Stomach (tissue), 19 donors: Measurements from ENCODE around the gene MYOC. TPM values are rescaled to one million over a fixed set of nuclear protein-coding genes. Genes with fewer than 3 reads are reported as not detected.
A peak's percentile ranks its signal among the peaks of the same experiment; 100 is the strongest.
"Not testable (repeated sequence)": the region's sequence is repeated elsewhere in the genome, so short reads cannot be mapped to it uniquely, and the experiment has no call there.

ENCODE experiments used
- DNase-seq, 2 donors: peaks; one replicate each; pipeline versions ENCODE4 v3.0.0 to v3.0.0-alpha.2; 2013 to 2019
- H3K27ac ChIP-seq, 5 donors: fragments of 200-600 bp in 4 of 5; sonication (generic) in 4 of 5; one replicate each; pipeline ENCODE4 v1.5.1; 2013 to 2019; ENCODE audit warnings: mild to moderate bottlenecking in 1 of 5, moderate library complexity in 1 of 5
- H3K27me3 ChIP-seq, 3 donors: fragments of 200-600 bp; sonication (generic); one replicate each; pipeline ENCODE4 v1.5.1; 2017 to 2019; ENCODE audit warnings: mixed run types in 1 of 3
- H3K36me3 ChIP-seq, 4 donors: fragments of 200-600 bp; sonication (generic); 1 replicate in 3 of 4; 2 replicates in 1 of 4; pipeline ENCODE4 v1.5.1; 2016 to 2019
- H3K4me1 ChIP-seq, 4 donors: fragments of 200-600 bp; sonication (generic); one replicate each; pipeline ENCODE4 v1.5.1; 2016 to 2019
- H3K4me3 ChIP-seq, 4 donors: fragments of 200-600 bp; sonication (generic) in 3 of 4; one replicate each; pipeline ENCODE4 v1.5.1; 2016 to 2019; ENCODE audit warnings: mild to moderate bottlenecking in 1 of 4
- H3K9me3 ChIP-seq, 4 donors: fragments of 200-600 bp; sonication (generic); one replicate each; pipeline ENCODE4 v1.5.1; 2016 to 2019
- EP300 ChIP-seq: sonication (generic); formaldehyde crosslinking; IDR thresholded peaks from one replicate; pipeline ENCODE4 v1.6.1; 2017; ENCODE audit warnings: antibody characterized with exemption
- POLR2A ChIP-seq, 4 donors: fragments of 450-650 bp; IDR thresholded peaks; one replicate each; pipeline ENCODE4 v1.6.1; 2016; ENCODE audit warnings: antibody characterized with exemption in 4 of 4, control low read depth in 2 of 4, mild to moderate bottlenecking in 1 of 4, moderate library complexity in 1 of 4
- POLR2AphosphoS5 ChIP-seq, 3 donors: sonication (generic); formaldehyde crosslinking; IDR thresholded peaks; one replicate each; pipeline ENCODE4 v1.6.1; 2016; ENCODE audit warnings: antibody characterized with exemption in 3 of 3
- WGBS, 5 donors: extraction: QIAGEN DNeasy Blood & Tissue Kit in 3 of 5; methylation state at CpG; one replicate each; pipeline versions ENCODE4 v1.1.5 to v1.1.7; 2013 to 2018; 5-methylcytosine and 5-hydroxymethylcytosine counted together
- intact Hi-C: fragments of 100-400 bp; cut with DNase I; formaldehyde crosslinking; loops from one replicate; pipeline ENCODE4 v1.15.1; 2023; ENCODE audit warnings: low total_unique reads
- long read RNA-seq, 10 donors: transcript quantifications; one replicate each; lab custom pipeline, GENCODE V29; 2026
- polyA plus RNA-seq, 3 donors: library from polyadenylated mRNA; stranded (reverse); fragments of 200-250 nt; gene quantifications; one replicate each; pipeline ENCODE4 v1.2.3, GENCODE V29; 2013
- total RNA-seq, 5 donors: library from RNA; depleted of rRNA; stranded (reverse); fragments of >200 nt; gene quantifications; one replicate each; pipeline versions ENCODE4 v1.1.0 to v1.2.3, GENCODE V29; 2014 to 2016
- TF ChIP-seq, protein P1 (sequence below), 7 experiments: fragments of 450-650 bp in 4 of 7; fragments of 200-600 bp in 3 of 7; sonication (generic) in 3 of 7; IDR thresholded peaks; one replicate each; pipeline ENCODE4 v1.5.1; 2016 to 2019; ENCODE audit warnings: antibody characterized with exemption in 7 of 7, control low read depth in 2 of 7, mild to moderate bottlenecking in 1 of 7
- donor health status: healthy with polysubstance abuse.
- donor health status: Bipolar disorder and iron deficiency.
- donor health status: healthy.

Gene MYOC
- total RNA-seq (10 to 100 TPM in 2 of 5 donors, 1 to 10 TPM in 1, under 1 TPM in 1, not detected in 1; 0.37 to 83.9 (median 11.5) TPM), polyA plus RNA-seq (1 to 10 TPM in 1 of 3 donors, under 1 TPM in 2; 0.25 to 2.9 (median 0.92) TPM)
- long read RNA-seq, donor 1: 0 reads
- long read RNA-seq, donor 2: 0 reads
- long read RNA-seq, donor 3: 0 reads
- long read RNA-seq, donor 4: 0 reads
- long read RNA-seq, donor 5: 0 reads
- long read RNA-seq, donor 6: 0 reads
- long read RNA-seq, donor 7: 0 reads
- long read RNA-seq, donor 8: 0 reads
- long read RNA-seq, donor 9: 0 reads
- long read RNA-seq, donor 10: 0 reads

DNA sequence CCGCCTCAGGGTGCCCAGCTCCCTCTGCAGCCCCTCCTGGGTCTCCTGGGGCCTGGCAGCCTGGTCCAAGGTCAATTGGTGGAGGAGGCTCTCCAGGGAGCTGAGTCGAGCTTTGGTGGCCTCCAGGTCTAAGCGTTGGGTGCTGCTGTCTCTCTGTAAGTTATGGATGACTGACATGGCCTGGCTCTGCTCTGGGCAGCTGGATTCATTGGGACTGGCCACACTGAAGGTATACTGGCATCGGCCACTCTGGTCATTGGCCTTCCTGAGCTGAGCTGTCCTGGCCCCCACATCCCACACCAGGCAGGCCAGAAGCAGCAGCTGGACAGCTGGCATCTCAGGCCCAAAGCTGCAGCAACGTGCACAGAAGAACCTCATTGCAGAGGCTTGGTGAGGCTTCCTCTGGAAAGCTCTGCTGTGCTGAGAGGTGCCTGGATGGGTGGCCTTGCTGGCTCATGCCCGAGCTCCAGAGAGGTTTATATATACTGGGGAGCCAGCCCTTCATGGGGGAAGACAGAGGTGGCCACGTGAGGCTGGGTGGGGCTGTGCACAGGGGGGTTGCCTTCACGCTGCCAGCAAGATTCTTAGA is at the start of gene MYOC:
MYOC (minus strand) TSS at position 455 of the 589 bp plus-strand sequence; CDS start at position 378, 77 bp downstream.
- DNase-seq: no peak
- intact Hi-C loops: no loop called here
- Histone ChIP-seq H3K4me1 (peaks cover 0 to 42% (median 29%) of the 10 kb centered on the region in 4 donors), H3K27ac (peak within 1 kb of the TSS in 3 of 5 donors; percentile 72 to 82 (median 80)), H3K27me3 (peaks cover 0 to 7% (median 0%) of the 10 kb centered on the region in 3 donors), H3K4me3 (peak within 1 kb of the TSS; percentile 9 to 17 (median 10)), H3K36me3 (no peaks in the 10 kb centered on the region), H3K9me3 (no peaks in the 10 kb centered on the region)
- 53 to 73% (median 70%) methylated on average over 6 to 8 of the region's 8 CpGs for WGBS, 5 donors
- TF ChIP-seq, protein P1, sequence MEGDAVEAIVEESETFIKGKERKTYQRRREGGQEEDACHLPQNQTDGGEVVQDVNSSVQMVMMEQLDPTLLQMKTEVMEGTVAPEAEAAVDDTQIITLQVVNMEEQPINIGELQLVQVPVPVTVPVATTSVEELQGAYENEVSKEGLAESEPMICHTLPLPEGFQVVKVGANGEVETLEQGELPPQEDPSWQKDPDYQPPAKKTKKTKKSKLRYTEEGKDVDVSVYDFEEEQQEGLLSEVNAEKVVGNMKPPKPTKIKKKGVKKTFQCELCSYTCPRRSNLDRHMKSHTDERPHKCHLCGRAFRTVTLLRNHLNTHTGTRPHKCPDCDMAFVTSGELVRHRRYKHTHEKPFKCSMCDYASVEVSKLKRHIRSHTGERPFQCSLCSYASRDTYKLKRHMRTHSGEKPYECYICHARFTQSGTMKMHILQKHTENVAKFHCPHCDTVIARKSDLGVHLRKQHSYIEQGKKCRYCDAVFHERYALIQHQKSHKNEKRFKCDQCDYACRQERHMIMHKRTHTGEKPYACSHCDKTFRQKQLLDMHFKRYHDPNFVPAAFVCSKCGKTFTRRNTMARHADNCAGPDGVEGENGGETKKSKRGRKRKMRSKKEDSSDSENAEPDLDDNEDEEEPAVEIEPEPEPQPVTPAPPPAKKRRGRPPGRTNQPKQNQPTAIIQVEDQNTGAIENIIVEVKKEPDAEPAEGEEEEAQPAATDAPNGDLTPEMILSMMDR (IDR thresholded peaks at IDR 0.05): no peak
- TF ChIP-seq EP300 (no peak), POLR2A (IDR thresholded peaks at IDR 0.05) (no peak), POLR2AphosphoS5 (IDR thresholded peaks at IDR 0.05) (no peak)

DNA sequence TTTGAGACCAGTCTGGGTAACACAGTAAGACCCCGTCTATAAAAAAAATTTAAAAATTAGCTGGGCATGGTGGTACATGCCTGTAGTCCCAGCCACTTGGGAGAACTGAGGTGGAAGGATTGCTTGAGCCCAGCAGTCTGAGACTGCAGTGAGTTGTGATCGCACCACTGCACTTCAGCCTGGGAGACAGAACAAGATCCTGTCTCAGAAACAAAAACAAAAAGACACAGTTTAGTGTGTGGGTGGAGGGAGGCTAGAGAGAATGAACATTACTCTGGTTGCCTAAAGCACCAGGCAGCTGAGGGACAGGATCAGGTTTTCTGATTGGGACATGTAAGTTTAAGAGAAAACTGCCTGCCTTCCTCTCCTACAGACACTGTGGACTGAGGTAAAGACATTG is 47.0 kb upstream of the MYOC start:
- no peak for DNase-seq
- Histone ChIP-seq H3K4me1 (no peaks in the 10 kb centered on the region), H3K27me3 (no peaks in the 10 kb centered on the region), H3K4me3 (no peak overlapping the region), H3K36me3 (peaks cover 0 to 38% (median 23%) of the 10 kb centered on the region in 4 donors), H3K9me3 (peaks cover 0 to 10% (median 0%) of the 10 kb centered on the region in 4 donors), H3K27ac (no peak overlapping the region)
- TF ChIP-seq POLR2A (IDR thresholded peaks at IDR 0.05) (no peak), POLR2AphosphoS5 (IDR thresholded peaks at IDR 0.05) (no peak), EP300 (no peak)
- TF ChIP-seq, protein P1 (IDR thresholded peaks at IDR 0.05): no peak
- intact Hi-C loops: no loop called here
- WGBS, 5 donors: 82 to 96% (median 93%) methylated on average over 2 of the region's 2 CpGs

DNA sequence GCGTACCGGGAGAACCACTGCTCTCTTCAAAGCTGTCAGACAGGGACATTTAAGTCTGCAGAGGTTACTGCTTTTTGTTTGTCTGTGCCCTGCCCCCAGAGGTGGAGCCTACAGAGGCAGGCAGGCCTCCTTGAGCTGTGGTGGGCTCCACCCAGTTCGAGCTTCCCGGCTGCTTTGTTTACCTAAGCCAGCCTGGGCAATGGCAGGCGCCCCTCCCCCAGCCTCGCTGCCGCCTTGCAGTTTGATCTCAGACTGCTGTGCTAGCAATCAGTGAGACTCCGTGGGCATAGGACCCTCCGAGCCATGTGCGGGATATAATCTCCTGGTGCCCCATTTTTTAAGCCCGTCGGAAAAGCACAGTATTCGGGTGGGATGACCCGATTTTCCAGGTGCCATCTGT is 43.3 kb upstream of the MYOC start:
- H3K27me3 ChIP-seq, H3K27ac ChIP-seq, H3K4me1 ChIP-seq, DNase-seq, H3K4me3 ChIP-seq, intact Hi-C loops: not testable (repeated sequence)
- Histone ChIP-seq H3K36me3 (peaks cover 0 to 11% (median 9%) of the 10 kb centered on the region in 4 donors), H3K9me3 (peaks cover 0 to 23% (median 0%) of the 10 kb centered on the region in 4 donors)
- 84 to 89% (median 87%) methylated on average over 11 to 14 of the region's 14 CpGs for WGBS, 5 donors

DNA sequence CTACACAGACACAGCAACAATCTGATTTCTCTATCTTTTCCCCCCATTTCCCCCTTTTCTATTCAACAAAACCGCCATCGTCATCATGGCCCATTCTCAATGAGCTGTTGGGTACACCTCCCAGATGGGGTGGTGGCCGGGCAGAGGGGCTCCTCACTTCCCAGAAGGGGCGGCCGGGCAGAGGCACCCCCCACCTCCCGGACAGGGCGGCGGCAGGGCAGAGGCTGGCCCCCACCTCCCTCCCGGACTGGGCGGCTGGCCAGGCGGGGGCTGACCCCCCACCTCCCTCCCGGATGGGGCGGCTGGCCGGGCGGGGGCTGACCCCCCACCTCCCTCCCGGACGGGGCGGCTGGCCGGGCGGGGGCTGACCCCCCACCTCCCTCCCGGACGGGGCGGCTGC is 41.1 kb upstream of the MYOC start:
- intact Hi-C loops, H3K4me1 ChIP-seq, H3K27me3 ChIP-seq, H3K36me3 ChIP-seq, H3K4me3 ChIP-seq, DNase-seq, H3K27ac ChIP-seq: not testable (repeated sequence)
- 87 to 98% (median 98%) methylated on average over 9 to 11 of the region's 23 CpGs for WGBS, 5 donors
- H3K9me3 ChIP-seq: peaks cover 0 to 23% (median 0%) of the 10 kb centered on the region in 4 donors

DNA sequence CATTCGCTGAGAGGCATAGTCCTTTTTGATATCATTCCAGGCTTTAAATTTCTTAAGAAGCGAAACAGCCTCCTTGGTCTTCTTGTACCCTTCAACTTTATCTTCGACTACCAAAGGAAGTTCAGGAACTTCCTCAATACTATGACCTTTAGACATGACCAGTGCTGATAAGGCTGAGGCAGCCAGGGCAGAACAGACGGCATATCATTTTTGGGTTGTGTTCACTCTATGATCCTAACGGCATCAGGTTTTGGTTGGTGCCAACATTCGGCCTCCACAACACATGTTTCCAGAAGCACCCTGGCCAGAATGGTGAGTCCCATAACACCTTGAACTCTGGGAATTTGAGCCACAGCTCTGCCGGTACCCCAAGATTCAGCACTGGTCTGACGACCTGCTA is 31.4 kb upstream of the MYOC start:
- TF ChIP-seq POLR2AphosphoS5 (IDR thresholded peaks at IDR 0.05) (no peak), POLR2A (IDR thresholded peaks at IDR 0.05) (no peak), EP300 (no peak)
- TF ChIP-seq, protein P1 (IDR thresholded peaks at IDR 0.05): no peak
- Histone ChIP-seq H3K9me3 (no peaks in the 10 kb centered on the region), H3K27ac (no peak overlapping the region), H3K27me3 (no peaks in the 10 kb centered on the region), H3K36me3 (no peaks in the 10 kb centered on the region), H3K4me3 (no peak overlapping the region), H3K4me1 (no peaks in the 10 kb centered on the region)
- intact Hi-C loops: no loop called here
- DNase-seq: no peak
- WGBS, 5 donors: 57 to 73% (median 62%) methylated on average over 8 of the region's 8 CpGs
